Measurements from ENCODE around the gene DDR1.
A peak's percentile ranks its signal among the peaks of the same experiment; 100 is the strongest.

The DDR1 gene

GRCh38 chr6:30882204-30882758 lies 2.0 kb upstream of the DDR1 start:
- TF ChIP-seq ZNF274 (IDR thresholded peaks at IDR 0.05; ENCODE audit: low read depth, low read length): no peak
- H3K4me3 ChIP-seq (ENCODE audit: low read length): no peak overlapping the region

DNA sequence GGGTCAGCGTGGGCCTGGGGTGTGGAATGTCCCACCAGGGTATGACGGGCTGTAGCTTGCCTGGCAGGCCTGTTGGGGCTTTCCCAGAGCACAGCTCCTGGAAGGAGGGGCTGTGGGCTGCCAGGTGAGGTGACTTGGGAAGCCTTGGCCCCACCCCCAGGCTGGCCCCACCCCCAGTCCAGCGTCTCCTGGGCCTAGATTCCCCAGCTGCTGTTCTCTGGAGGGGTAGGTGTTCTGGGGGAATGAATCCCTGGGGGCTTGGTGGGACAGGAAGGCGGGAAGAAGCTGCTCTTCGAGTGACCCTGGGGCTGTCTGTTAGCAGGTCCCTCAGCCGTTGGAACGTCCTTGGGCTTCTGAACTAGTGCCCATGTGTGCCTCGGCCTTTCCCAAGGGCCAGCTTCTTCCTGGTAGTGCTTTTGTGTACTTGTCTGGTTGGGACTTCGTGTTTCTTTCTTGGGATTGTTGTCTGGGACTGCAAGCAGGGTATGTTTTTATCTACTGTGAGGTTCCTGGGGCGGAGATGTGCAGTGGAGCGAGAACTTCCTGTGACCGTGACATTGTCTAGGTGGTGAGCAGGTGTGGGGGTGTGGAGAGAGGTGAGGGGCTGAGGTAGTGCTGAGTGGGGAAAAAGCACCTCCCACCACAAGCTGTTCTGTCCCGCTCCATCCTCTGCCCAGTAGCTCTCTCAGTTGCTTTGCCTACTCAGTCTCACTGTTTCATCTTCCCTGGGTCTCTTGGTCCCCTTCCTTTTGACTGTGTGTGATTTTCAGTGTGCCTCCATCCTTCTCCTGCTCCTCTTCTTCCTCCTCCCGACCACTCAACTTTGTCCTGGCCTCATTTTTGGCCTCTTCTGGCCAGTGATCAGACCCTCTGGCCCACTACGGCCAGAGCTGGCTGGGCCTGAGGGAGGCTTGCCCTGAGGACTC lies 1.3 kb upstream of the DDR1 start:
- no peak overlapping the region; the same call in 1 of the 2 replicates for H3K4me3 ChIP-seq (ENCODE audit: low read length)
- no peak for TF ChIP-seq ZNF274 (IDR thresholded peaks at IDR 0.05; ENCODE audit: low read depth, low read length)

GRCh38 chr6:30884521-30885480 lies 482 bp downstream of the DDR1 start:
- no peak for TF ChIP-seq ZNF274 (IDR thresholded peaks at IDR 0.05; ENCODE audit: low read depth, low read length)
- H3K4me3 ChIP-seq (ENCODE audit: low read length): peak overlapping the region; percentile 34; the same call in 1 of the 2 replicates

GRCh38 chr6:30885481-30885998 lies 1.2 kb downstream of the DDR1 start:
- TF ChIP-seq ZNF274 (IDR thresholded peaks at IDR 0.05; ENCODE audit: low read depth, low read length): no peak
- no peak overlapping the region for H3K4me3 ChIP-seq (ENCODE audit: low read length)

- no peak for TF ChIP-seq ZNF274 (IDR thresholded peaks at IDR 0.05; ENCODE audit: low read depth, low read length)
- no peak overlapping the region for H3K4me3 ChIP-seq (ENCODE audit: low read length)
These were observed 1.9 kb downstream of the DDR1 start for GRCh38 chr6:30885999-30886896.

GRCh38 chr6:30886897-30887255 lies 2.6 kb downstream of the DDR1 start:
- no peak overlapping the region for H3K4me3 ChIP-seq (ENCODE audit: low read length)
- no peak for TF ChIP-seq ZNF274 (IDR thresholded peaks at IDR 0.05; ENCODE audit: low read depth, low read length)

GRCh38 chr6:30887901-30888815 lies 3.8 kb downstream of the DDR1 start:
- no peak for TF ChIP-seq ZNF274 (IDR thresholded peaks at IDR 0.05; ENCODE audit: low read depth, low read length)
- H3K4me3 ChIP-seq (ENCODE audit: low read length): no peak overlapping the region

DNA sequence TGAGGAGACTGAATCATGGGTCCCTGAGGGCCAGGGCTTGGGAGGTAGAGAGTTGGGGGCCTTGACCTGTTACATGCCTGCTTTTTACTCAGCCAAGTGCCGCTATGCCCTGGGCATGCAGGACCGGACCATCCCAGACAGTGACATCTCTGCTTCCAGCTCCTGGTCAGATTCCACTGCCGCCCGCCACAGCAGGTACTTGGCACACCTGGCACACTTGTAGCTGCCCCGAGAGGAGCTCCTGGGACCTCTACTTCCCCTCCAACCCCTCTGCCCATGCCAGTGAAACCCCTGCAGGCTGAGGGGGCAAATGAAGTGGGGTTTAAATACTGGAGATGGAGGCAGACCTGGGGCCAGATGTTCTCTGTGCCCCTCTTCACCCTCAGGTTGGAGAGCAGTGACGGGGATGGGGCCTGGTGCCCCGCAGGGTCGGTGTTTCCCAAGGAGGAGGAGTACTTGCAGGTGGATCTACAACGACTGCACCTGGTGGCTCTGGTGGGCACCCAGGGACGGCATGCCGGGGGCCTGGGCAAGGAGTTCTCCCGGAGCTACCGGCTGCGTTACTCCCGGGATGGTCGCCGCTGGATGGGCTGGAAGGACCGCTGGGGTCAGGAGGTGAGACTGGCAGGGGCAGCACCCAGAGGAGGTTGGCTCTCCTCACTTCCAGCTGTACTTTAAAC lies 4.6 kb downstream of the DDR1 start:
- no peak for TF ChIP-seq ZNF274 (IDR thresholded peaks at IDR 0.05; ENCODE audit: low read depth, low read length)
- H3K4me3 ChIP-seq (ENCODE audit: low read length): no peak overlapping the region

DNA sequence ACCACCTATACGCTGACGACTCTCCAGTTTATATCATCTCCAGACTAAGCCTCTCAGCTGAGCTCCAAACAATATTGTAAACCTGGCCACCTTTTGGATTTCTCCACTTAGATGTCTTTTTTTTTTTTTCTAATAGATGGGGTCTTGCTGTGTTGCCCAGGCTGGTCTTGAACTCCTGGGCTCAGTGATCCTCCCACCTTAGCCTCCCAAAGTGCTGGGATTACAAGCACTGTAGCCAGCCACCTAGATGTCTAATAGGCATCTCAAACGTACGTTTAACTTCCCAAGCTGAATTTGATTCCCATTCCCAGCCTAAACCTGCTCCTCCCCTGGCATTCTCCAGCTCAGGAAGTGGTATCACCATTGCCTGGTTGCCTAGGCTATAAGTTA lies 5.2 kb downstream of the DDR1 start:
- H3K4me3 ChIP-seq (ENCODE audit: low read length): no peak overlapping the region
- no peak for TF ChIP-seq ZNF274 (IDR thresholded peaks at IDR 0.05; ENCODE audit: low read depth, low read length)

DNA sequence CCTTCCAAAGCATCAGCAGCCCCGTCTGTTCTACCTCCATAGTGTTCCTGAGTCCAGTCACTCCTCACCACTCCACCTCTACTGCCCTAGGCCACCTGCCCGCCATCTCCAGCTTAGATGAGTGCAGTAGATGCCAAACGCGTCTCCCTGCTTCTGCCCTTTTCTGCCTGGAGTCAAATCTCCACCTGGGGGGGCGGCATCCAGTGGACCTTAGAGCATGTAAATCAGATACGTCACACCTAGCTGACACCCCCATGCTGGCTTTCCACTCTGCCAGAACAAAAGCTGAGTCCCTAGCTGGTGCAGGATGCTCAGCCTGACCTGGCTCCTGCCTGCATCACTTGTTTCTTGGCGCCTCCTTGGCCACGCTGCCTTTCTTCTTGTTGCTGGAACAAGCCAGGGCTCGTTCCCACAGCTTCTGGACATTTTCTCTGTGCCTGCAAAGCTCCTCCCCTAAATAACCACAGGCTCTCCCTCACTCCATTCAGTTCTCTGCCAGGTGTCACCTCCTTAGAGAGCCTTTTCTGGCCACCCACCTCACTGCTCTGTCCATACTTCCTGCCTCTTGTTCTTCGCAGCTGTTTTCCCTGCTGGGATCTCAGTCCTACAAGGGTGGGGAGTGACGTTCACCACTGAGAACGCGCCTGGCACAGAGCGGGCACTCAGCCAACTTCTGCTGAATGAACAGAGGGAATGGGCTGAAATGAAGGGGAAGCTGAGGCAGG lies 5.8 kb downstream of the DDR1 start:
- TF ChIP-seq ZNF274 (IDR thresholded peaks at IDR 0.05; ENCODE audit: low read depth, low read length): no peak
- no peak overlapping the region for H3K4me3 ChIP-seq (ENCODE audit: low read length)
